Stimulated activated CD4-positive, alpha-beta T cell treated with anti-CD3 and anti-CD28 coated beads, TNF-alpha, amount 100 ng/mL, for 1 hour (primary cell): Measurements from ENCODE around the gene OR10V1.
A peak's percentile ranks its signal among the peaks of the same experiment; 100 is the strongest.

Experiments
- DNase-seq, 3 donors: peaks; one replicate each; pipeline ENCODE4 v3.0.0-alpha.2; 2020; ENCODE audit warnings: low read depth in 3 of 3, low spot score in 1 of 3

The OR10V1 gene, protein sequence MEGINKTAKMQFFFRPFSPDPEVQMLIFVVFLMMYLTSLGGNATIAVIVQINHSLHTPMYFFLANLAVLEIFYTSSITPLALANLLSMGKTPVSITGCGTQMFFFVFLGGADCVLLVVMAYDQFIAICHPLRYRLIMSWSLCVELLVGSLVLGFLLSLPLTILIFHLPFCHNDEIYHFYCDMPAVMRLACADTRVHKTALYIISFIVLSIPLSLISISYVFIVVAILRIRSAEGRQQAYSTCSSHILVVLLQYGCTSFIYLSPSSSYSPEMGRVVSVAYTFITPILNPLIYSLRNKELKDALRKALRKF

DNA sequence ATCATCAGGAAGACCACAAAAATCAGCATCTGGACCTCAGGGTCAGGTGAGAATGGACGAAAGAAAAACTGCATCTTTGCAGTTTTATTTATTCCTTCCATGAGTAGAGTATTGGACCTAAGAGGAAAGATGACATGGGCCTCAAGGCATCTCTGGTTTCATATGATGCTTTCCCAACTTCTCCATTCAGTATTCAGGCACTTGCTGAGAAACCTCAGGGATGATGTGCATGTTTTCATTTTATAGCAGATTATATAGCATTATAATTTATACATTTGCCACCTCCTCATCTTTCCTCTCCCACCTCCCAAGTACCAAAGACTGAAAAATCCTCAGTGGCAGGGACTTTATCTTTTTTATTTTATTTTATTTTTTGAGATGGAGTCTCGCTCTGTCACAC, at the start of gene OR10V1:
Gene OR10V1 (minus strand): TSS at position 101 of the 400 bp plus-strand sequence. CDS start 0 bp downstream, at position 101.
- DNase-seq = no peak

DNA sequence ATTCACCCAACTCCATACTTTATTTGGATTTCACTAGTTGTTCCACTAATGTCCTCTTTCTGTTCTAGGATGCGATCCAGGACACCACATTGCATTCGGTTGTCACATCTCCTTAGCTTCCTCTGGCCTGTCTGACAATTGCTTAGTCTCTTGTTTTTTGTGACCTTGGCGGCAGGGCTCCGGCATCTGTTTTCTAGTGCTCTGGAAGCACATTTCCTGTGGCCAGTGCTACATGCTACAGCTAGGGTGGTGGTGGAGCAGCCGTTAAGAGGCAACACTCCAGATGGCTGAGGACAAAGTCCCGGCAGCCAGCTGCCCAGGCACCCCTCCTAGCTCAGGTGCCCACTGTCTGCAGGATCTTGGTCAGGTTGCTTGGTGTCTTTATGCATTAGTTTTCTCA, 48.3 kb upstream of the OR10V1 start:
- no peak for DNase-seq

DNA sequence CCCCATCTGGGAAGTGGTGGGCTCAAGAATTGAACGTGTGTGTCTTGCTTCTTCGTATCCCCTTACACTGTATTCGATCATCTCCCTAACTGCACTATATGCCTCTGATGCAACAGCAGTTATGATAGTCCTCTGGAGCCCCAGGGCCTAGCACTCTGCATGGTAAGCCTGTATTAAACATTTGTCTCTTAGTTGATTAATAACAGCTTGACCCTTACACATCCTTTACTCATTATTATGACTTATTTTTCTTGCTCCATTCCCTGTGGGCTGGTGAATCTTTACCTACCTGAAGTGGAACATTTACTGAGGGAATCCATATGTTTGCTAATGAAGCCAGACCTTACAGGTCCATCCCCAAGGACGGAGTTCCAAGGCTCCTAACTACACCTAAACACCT, 47.1 kb upstream of the OR10V1 start:
- DNase-seq = no peak

DNA sequence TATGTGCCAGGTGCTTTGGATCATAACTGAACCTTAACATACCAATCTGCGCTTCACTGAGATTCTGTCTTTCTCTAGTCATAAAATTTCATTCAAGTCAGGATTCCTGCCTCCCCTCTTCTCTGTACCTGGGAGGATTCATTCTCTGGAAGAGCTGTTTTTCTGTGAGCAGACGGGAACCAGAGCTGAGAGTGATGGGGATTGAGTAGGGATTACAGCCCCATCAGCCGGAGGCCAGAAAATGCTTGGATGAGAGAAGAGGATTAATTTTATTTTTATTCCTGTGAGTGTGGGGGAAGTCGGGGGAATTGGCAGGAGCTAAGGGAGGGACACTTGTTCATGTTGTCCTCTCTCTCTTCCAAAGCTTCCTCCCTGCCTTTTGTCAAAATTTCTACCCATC, 46.3 kb upstream of the OR10V1 start:
- DNase-seq = no peak

DNA sequence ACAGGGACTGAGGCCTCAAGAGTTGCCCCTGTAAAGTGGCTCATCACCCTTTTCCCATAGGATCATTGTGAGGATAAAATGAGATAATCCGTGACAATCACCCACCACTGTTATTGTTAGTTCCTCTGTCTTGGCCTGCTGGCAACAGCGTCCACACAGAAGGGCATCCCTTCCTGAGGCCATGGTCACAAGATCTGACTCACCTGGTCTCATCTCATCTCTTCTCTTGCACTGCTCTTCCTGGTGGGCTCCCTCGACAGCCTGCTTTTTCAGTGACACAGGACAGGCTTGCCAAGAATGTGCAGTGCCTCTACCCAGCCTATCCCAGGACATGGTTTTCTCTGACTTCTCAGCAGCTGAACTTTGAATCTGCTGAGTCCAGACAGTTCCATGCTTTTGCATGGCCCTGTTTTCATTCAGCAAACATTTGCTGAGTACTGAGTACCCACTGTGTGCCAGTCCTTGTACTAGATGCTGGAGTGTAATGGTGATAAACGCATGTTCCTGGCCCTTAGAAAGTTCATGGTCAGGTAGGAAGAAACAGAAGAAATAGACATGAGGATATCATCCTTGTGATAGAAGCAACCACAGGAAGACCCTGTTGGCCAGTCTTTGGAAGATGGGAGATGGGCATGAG, 44.9 kb upstream of the OR10V1 start:
- DNase-seq = no peak

DNA sequence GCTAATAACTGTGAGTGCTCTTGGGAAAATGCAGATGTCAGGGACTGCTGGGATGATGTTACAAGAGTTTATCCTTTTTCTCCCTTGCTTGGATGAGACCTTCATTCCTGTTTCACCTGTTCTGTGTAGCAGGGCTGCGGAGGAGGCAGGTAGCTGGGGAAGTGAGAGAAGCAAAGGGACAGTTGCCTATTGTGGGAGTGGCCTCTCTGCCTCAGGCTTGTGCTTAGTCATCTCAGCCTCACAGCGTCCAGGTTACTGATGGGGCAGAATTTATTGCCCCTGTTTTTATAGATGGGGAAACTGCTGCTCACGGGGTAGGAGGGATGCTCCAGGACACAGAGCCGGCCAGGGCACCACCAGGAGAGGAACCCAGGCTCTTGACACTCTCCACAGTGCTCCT, 43.2 kb upstream of the OR10V1 start:
- no peak for DNase-seq

DNA sequence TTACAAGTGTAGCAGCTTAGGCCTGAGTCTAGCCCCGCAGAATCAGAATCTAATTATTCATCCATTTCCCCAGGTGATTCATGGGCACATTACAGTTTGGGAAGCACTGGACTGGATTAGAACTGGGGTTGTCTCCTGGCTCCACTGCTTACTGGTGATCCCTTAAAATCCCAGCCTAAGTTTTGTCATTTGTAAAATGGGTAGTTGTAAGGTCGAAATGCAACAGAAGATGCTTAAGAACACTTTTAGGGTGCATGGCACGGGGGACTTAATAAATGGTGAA, 42.9 kb upstream of the OR10V1 start:
- no peak for DNase-seq

DNA sequence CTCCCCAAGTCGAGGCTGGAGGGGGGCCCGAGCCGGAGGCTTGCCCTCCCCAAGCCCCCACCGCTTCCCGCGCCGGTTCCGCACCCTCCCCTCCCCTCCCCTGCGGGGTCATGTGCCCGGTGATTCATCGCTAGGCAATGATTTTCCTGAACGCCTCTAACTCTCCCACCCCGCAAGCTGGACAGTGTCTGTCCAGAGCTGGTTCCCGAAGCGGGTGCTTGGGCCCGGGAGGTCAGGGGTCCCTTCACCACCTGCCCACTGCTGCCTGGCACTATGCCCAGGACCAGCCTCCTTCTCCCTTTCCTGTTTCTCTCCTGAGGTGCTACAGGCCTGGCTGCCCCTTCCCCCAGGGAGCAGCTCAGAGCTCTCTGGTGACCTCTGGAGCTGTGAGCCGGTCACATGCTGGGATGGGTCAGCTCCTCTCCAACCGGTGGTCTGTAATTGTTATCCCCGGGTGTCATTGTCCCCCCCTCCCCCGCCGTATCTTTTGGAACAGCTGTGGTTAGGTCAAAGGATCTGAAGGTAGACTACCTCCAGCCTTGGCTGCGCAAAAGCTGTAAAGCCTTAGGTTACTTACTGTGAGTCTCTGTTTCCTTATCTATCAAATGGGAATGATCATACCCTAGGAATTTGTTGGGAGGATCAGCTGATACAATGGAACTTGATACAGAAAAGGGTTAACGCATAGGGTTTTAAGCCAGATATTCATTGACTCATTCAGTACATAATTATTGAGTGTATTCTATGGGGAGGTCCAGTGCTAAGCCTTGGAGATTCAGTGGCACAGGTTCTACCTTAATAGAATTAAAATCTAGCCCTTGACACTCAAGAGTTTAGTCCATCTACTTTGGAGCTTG, 42.3 kb upstream of the OR10V1 start:
- peak in 1 of 3 donors; percentile 5 for DNase-seq

DNA sequence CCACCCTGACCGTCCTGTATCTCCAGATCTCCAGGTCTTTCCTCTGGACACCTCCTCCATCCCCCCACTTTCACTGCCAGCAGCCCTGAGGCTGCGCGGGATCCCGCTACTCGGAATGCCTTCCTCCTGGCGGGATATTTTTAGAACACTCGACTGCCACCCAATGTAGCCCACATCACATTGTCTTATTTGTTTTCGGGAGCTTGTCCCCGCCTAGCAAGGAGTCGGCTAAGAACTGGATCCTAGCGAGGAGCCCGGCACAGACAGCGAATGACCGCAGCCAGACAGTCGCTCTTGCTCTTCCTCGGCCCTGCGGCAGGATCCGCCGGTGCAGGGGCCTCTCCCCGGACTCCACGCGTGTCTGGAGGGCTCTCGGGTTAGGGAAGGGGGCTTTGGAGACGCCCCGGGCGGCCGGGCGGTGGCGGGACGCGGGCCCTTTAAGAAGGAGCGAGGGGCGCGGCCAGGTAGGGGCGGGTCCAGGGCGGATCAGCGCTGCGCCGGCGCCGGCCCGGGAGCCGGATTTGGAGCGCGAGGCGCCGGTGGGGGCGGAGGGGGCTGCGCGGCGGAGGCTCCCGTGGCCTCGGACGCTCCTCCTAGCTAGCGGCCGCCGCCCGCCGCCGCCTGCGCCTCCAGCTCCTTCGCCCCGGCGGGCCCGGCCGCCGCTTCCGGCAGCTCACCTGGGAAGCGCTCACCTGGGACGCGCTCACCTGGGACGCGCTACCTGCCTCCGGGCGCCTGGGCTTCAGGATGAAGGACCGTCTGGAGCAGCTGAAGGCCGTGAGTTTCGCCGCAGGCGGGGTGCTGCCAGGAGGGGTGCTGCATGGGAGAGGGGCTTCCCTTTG, 41.4 kb upstream of the OR10V1 start, which contains the start of gene STX3:
Gene STX3 (plus strand): TSS at position 518 of the 842 bp plus-strand sequence. CDS start 230 bp downstream, at position 748.
- peak; percentile 16 to 51 (median 41) for DNase-seq

DNA sequence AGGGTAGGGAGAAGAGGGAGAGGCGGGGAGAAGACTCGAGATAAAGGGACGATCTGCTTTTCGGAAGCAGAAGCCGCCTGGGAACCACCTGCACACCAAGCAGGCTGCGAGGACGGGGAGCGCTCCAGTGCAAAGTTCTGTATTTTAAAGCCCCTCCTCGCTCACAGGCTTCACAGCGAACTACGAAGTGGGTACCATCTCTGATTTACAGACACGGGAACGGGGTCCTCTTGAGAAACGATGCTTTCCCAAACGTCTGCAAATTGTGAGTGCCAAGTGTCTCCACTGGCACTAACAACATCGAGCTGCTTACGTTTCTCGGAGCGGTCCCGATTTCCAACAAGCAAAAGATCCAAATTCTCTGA, 40.8 kb upstream of the OR10V1 start:
- peak in 1 of 3 donors; percentile 3 for DNase-seq

DNA sequence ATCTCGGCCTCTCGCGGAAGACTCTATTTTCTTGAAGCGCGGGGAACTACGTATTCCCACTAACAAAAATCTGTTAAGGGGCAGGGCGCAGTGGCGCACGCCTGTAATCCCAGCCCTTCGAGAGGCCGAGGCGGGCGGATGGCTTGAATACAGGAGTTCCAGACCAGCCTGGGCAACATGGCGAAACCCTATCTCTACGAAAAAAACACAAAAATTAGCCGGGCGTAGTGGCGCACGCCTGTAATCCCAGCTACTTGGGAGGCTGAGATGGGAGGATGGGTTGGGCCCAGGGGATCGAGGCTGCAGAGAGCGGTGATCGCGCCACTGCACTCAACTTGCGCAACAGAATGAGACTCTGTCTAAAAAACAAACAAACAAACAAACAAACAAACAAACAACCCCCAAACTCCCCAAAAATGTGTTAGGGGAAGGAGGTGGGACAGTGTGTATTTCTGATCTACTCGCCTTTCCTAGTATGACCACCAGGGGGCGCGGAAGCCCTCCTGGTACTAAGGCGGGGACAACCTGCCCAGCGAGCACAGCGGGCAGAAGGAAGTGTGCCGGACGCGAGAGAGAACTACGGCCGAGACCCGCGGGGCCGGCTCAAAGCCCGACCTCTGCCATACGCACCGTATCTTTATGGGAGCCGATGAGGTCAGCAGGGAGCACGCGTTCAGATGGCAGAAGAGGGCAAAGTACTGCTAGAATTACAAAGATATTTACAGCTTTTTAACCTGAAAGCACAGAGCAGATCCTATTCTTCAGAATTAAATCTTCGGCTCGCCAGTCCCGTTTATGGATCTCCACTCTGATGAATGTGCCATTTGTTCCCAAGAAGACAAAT, 40.2 kb upstream of the OR10V1 start:
- DNase-seq = peak; percentile 51 to 71 (median 65)

DNA sequence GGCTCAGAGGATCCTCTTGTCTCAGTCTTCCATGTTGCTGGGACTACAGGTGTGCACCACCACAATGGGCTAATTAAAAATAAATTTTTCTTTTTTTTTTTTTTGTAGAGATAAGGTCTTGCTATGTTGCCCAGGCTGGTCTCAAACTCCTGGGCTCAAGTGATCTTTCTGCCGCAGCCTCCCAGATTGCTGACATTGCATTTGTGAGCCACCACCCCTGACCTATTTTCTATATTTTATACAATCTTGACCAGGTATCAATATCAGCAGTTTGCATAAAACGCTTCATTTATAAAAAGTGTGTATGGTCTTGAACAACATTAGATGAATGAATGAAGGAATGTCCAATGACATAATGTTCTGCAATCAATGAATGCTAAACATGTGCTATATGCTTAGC, 32.5 kb upstream of the OR10V1 start:
- no peak for DNase-seq

DNA sequence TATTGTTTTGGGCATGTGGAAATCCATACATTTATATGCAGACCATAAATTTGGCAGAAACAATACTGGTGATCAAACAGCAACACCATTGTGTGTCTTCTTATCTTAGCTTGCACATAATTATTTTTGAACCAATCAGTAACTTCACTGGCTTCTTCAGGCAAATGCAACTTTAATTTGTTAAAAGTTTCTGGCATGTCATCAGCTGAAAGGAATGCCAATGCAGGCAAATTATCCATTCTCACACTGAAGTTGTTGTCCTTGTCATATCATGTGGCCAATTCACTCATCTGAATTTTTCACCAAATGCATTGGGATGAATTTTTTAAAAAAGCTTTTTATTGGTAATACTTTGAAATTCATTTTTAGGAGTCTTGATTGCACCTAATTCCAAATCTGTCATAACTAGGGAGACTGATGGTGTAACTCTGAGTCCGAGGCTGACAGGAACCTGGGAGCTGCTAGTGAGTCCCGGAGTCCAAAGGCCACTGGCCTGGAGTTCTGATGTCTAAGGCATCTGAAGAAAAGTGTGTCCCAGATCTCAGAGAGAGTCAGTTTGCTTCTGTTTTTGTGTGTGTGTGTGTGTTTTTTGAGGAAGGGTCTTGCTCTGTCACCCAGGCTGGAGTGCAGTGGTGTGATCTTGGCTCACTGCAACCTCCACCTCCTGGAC, 17.4 kb upstream of the OR10V1 start:
- no peak for DNase-seq

DNA sequence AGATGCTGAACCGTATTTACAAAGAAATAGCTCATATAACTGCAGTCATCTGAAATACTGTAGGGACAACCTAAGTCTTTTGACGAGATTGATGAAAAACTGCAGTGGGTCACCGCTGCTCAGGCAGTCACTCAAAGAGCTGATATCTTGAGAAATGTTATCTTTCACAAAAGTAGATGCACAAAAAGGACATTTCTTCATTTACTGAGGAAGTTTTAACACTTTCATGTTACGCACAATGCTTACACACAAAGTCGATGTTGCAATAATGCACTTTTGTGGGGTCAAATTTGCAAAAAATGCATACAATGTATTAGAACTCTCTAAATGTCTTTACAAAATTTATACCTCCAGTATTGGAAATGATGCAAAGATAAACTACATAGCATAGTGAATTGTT, 16.2 kb upstream of the OR10V1 start:
- DNase-seq = no peak

DNA sequence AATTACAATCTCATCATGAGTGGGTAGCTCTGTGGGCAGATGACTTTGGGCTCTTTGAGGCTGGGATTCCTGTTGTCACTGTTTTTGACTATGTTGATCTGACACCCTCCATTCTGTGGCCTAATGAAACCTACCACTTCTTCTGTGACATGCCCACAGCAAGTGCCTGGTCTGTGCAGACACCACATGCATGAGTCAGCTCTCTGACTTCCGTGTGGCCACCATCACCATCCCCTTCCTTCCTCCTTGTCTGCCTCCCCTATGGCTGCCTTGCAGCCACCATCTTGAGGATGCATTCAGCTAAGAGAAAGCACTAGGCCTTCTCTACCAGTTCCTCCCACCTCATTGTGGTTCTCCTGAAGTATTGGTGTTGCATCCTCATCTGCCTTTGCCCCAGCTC, 15.3 kb upstream of the OR10V1 start:
- no peak for DNase-seq

DNA sequence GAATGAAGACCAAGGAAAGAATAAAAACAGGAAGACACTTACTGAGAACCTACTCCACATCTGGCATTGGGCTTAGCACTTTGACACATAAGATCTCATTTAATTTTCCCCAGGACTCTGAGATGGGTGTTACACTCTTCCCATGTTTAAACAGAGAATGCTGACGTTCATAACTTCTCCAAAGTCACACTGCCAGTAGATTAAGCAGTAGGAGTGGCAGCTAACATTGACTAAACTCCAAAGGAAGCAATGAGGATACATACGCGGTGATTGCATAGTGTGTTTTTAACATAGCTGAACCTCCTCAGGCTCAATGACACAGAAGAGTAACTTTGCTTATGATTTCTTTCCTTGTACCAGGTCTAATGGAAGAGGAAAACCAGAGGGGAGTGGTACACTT, 14.5 kb upstream of the OR10V1 start:
- no peak for DNase-seq

DNA sequence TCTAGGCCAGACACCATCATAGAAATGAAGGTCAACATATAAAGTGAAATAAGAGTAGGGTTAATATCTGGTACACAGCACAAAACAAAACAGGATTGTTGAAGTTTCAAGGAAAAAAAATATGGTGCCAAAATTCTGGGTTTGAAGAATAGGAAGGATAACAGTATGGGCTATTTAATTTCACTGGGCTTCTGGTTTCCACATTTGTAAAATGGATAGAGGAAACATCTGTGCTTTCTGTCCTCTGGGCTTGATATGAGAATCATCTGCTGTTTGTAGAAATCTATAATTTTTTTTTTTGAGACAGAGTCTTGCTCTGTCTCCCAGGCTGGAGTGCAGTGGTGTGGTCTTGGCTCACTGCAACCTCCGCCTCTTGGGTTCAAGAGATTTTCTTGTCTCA, 13.8 kb upstream of the OR10V1 start:
- no peak for DNase-seq

DNA sequence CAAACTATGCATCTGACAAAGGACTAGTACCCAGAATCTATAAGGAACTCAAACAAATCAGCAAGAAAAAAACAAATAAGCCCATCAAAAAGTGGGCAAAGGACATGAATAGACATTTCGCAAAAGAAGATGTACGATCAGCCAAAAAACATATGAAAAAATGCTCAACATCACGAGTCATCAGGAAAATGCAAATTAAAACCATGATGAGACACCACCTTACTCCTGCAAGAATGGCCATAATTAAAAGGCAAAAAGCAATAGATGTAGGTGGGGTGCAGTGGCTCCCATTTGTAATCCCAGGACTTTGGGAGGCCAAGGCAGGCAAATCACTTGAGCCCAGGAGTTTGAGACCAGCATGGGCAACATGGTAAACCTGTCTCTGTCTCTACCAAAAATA, 10.4 kb upstream of the OR10V1 start:
- no peak for DNase-seq

DNA sequence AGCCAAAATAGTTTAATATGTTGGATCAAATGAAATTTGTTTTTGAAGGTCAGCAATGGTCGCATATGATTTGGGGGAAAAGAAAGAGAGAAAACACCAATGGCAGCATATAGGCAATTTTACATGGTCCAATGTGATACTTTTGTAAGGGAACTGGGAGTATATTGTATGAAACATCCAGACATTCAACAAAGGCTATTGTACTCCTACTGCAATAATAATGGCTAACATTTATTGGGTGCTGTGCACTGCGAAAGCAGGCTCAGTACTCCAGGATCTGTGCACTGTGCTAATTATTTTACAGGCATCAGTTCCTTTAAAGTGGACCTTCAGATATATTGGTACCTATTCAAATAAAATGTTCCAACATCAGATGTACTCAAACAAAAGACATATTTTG, 5.9 kb upstream of the OR10V1 start:
- no peak for DNase-seq

DNA sequence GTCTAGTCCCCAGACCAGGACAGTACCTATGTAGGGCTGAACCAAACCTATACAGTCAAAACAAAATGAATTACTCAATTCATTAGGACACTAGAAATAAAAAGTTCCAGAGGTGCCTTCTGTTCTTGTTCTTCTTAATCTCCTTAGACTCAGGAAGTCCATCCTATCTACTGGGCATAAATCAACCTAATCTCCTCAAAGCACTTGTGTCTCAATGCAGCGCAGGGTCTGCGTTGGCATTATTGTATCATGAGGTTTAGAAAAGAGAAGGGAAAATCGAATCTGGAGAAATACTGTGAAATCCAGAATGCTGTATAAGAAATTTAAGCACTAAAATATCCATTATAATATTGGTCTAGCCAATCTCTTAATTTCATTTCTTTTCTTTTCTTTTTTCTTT, 2.4 kb upstream of the OR10V1 start:
- no peak for DNase-seq
